EL (cell line): Measurements from ENCODE around the gene KCNIP1.

Source experiments
- DNase-seq: peaks from one replicate; pipeline ENCODE4 v3.0.0-alpha.2; 2016

The KCNIP1 gene

DNA sequence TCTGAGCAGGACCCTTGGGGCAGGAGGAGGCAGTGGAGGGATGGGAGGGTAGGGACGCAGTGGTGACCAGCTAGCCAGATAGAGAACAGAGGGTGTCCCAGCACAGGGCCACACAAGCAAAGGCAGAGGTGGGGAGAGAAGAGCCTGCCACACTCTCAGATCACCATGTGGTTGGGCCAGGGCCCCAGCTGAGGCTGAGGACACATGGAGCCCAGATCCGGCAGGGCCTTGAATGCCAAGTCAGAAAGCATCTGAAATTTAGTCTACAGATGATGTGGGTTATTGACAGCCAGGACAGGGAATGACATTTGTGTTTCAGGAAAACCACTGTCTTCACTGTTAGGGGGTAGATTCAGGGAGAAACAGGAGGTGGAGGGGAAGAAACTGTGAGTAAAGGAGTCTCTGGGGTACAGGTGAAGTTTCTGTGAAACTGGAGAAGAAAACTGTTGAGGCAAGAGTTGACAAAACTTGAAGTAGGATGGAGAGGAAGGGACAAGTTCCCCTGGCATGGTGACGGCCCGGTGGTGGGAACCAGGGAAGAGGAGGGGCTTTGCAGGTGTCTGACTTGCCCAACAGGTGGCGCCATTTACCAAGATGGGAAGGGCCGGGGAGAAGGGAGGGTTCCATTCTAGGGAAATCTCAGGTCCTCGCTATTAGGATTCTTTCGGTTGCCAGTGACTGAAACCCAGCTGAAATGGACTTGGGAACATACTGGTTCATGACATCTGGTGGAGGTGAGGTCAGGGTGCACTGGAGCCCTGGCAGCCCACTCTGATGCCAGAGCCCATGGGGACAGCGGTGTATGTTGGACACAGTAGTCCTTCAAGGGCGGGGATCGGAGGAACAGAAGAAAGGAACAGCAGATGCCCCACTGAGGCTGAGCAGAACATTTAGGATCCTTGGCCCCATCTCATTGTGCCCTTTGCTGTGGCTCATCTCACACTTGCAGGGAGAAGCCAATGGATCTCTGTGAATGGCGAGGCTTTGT is 100.1 kb downstream of the KCNIP1 start:
- peak; percentile 52 for DNase-seq

DNA sequence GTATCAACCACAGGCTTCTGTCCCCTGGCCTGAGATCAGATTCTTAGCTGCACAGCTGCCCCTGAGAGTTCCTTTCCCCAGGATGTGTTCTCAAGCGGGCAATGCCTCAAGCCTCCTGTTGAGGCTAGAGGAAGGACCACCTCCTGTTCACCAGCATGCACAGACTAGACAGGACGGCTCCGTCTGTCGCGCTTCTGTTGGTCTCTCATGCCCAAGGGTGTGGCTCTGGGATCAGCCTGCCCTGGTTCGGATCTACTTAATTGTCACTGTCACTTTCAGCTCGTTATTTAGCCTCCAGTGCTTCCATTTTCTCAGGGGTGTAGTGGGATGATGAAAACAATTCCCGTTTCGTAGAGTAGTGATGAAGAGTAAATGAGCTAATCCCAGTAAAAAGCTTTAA is 103.1 kb downstream of the KCNIP1 start:
- no peak for DNase-seq

DNA sequence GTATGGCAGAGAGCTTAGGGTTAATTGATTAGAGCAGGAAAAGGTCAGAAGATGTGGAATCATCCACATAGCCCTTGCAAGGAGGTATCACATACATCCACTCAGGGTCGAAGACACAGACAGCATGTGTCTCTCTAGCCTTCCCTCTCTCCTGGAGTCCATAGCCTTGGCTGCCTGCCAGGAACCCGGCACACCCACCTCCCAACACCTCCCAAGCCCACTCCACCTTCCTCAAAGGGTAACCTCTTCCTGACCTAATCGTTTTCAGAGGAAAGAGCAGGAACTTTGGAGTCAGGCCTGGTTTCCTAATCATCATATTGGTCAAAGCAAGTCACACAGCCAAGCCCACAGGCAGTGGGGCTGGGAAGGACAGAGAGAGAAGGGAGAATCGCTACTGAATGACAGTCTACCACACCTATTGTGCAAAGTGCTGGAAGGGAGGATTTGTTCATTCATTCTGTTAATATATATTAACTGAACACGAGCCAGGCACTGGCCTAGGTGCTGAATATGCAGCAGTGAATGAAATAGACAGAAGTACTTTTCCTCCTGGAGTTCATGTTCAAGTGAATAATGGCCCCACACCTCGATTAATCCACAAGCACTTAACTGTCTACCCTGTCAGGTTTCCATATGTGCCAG is 107.8 kb downstream of the KCNIP1 start:
- no peak for DNase-seq

DNA sequence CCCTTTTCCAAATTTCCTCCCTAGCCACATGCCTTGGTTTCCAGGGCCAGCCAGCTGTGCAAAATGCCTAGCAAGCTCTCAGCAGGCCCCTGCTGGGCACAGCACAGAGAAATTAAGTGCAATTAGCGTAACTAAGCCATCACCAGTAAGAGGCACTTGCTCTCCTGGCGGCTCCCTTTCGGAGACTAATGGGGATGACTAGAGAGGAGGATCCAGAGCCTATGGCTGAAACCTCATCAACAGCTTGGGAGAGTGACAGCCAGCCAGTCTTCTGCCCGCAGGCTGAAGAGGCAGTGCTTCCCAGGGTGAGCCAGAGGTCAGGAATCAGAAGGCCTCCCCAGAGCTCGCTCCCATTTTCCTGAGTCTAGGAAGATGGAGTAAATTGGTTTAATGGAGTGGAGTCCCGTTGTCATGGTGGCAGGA is 108.4 kb downstream of the KCNIP1 start:
- no peak for DNase-seq

DNA sequence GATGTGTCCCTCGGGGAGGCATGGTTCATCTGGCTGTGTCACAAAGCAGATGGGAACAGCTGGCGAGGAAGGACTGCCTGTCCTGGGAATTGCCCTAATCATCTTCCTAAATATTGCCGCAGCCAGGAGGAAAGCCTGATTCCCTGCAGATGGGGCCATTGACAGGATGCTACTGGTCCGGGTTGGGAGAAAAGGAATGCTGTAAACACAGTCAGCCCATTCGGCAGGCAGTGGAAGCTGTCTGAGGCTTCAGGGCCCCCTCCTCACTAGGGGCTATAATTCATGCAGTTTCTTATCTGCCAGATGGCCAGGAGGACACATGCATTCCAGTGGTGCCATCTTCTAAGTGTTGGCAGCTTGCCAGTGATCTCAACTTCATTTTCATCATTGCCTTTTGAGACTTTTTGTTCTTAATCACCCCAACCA is 110.3 kb downstream of the KCNIP1 start:
- DNase-seq: no peak

DNA sequence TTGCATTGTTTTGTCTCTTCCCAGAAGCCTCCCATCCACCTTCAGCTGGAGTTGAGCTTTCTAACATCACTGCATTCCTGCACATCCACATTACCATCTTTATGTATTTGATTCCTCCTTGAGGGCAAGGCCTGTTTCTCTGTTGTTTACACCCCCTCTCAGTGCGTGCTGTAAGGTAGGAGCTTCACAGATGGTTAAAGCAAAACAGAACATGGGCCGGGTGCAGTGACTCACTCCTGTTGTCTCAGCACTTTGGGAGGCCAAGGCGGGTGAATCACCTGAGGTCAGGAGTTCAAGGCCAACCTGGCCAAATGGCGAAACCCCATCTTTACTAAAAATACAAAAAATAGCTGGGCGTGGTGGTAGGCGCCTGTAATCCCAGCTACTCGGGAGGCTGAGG is 110.9 kb downstream of the KCNIP1 start:
- peak; percentile 28 for DNase-seq

DNA sequence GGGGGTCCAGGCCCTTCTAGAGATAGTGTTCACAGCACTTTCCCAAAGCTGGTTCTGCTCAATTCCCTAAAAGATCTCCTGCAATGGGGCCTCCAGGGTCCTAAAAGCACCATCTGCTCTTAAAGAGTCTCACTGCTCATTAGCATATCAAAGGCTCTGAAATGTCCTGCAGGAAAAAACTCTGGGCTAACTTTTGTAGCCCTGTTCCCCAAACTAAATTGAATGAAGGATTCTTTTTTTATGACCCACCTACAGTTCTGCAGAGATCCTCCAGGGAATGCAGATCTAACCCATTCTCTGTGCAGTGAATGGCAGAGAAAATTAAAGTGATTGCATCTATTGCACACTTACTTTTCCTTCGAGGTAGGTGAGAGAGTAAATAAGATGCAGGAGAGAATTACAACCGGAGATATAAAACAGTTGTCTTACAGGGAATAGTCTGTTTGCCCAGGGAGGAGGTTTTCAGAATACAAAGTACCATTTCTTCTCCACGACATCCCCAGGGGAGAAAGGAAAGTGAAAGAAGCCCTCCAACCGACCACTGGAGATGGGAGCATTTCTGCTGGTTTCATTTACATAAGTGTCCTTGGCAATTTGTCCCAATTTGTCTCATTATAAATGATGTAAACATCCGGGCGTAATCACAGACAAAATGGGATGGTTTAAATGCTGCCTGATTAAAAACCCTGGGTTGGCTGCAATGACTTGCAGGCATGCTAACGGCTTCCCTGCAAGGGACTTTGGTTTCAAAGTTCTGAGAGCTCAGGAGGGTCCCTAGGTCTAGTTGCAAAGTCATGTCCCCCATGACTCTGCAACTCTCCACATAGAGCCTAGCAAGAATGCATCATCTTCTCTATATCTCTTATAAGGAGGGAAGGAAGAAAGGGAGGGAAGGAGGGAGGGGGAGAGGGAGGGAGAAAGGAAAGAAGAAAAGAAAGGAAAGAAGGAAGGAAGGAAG is 114.0 kb downstream of the KCNIP1 start:
- no peak for DNase-seq

DNA sequence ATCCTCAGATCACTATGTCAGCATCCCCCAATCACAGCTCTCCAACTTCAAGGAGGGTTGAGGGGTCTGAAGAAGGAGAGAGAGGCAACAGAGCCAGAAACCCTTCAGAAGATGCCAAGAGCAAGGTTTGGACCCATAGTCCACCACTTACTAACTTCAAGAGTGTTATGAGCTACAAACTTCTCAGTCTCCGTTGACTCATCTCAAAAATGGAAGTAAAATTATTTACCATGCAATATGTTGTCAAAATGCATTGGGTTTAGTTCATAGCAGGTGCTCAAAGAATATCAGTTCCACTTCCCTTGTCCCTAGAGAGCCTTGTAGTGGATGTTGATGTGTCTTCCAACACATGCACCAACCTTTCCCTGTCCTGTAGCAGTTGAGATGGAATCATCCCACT is 116.0 kb downstream of the KCNIP1 start:
- DNase-seq: no peak

DNA sequence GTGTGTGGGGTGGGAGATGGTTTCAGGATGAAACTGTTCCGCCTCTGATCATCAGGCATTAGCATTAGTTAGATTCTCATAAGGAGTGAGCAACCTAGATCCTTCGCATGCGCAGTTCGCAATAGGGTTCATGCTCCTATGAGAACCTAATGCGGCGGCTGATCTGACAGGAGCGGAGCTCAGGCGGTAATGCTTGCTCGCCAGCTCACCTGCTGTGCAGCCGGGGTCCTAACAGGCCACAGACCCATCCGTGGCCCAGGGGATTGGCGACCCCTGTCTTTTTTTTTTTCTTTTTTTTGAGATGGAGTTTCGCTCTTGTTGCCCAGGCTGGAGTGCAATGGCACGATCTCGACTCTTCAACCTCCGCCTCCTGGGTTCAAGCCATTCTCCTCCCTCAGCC is 119.1 kb downstream of the KCNIP1 start:
- no peak for DNase-seq

DNA sequence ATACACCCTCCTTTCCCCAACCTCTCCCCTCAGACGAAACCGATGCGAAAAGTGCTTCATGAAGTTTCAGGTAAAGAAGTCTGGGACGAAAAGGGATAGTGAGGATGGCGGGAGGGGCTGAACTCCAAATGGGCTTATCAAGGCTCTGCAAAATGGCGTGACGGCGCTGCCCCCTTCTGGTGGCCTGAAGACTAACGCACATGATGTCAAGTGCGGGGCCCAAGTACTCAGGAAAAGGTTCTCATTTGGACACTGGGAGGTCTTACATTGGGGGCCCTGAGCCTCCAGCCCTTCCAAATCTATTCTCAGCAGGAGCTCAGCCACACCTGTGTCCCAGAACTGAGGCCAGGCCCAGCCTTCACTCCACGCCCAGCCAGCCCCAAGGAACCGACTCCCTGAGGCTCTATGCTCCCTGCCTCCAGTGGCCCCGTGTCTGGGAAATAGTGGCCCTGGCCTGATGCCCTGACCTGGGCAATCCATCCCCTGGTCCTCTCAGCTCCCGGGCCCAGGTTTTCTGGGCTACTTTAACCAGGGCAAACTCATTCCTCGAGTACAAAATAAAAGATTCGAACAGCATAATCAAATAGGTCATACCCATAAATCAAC is 119.9 kb downstream of the KCNIP1 start:
- peak; percentile 61 for DNase-seq

DNA sequence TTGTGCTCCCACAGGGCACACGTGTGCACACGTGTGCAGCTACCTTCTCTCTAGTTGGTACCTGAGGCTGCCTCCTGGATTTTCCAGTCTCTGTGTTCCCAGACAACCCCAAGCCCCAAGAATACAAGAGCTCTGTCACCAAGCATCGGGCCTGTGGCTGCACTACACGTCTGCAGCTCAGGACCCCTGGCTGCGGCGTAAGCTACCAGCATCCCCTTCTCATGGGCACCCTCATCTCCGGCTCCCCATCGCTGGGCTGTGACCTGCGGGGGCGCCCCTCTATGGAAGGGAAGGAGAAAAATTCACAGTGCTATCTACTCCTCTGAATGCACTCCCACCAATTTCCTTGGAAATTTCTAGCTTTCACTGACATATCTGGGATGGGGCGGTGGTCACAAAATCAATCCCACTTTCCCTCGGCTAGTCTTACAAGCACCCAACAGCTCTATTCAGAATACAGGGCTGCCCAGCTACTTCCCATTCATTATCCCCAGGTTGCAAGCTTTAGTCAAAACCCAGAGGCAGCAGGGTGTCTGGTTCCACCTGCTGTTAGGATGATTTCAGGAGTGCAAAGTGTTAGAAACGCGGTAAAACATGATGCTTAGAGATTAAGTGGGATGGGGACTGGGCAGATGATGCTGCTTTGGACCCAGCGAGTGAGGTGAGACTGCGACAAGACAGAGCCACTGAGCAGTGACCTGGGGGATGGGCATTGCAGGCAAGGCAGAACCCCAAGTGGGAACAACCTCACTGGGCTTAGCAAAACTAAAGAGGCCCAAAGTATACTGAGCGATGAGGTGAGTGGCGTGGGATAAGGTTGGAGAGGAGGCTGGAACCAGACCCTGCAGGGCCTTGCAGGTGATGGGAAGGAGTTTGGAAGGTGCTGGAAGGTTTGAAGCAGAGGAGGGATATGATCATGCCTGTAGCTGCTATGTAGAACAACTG is 121.7 kb downstream of the KCNIP1 start:
- no peak for DNase-seq

DNA sequence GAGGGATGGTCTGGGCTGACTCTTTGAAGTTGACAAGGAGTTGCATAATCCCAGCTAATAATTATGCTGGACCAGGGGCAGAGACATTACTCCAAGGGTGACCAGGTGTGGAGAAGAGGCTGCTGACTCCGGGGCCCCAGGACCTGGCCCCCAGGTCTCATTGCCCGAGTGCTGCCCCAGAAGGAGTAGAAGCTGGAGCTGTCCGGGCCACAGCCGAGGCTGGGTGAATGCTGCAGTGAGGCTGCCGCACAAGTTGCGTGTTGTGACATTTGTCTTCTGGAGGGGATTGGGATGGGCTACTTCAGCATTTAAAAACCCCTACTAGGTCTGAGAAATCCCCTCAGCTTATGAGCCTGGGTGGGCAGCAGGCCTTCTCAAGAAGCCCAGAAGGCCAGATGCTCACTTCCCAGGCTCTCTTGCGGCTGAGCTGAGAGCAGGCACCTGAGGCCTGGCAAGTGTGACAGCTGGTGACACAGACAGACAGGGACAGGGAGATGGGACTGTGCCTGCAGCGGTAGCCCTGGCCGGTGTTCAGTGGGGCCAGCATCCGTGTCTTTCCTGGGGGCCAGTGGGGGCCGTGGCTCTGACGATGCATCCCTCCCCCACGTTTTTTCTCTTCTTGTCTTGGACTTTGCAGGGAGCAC is 122.8 kb downstream of the KCNIP1 start:
- DNase-seq: no peak

DNA sequence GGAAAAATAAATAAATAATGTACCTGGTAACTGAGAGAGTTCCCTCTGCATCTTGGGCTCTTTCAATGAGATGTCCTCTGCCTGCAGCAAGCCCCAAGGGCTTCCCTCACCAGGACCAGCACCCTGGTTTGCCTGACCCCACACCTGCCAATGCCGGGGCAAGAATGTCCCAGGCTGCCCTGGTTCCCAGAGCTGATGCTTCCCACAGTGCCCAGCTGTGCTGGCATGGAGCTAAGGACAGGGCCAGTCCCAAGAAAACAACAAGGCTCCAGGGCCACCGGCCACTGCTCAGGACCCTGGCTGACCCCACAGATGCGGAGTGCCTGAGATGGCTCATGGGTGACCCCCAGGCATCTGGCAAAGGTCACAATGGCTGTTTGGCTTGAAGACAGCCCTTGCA is 123.5 kb downstream of the KCNIP1 start:
- DNase-seq: no peak

DNA sequence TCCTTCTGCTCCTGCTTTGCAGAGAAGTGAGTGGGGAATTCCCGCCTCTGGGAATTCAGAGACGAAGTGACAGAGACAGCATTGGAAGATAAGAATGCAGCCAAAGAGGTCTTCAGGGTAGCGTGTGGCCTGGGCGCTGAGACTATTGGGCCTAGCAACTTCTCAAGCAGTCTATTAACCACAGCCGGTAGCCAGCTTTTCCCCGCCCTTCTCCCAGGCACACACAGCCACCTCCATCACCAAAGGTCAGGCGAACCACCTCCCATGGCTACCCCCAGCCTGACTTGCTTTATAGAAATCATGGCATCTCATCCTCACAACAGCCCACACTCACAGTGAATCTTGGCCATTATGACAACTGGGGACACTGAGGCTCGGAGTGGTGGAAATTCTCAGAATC is 124.2 kb downstream of the KCNIP1 start:
- no peak for DNase-seq

DNA sequence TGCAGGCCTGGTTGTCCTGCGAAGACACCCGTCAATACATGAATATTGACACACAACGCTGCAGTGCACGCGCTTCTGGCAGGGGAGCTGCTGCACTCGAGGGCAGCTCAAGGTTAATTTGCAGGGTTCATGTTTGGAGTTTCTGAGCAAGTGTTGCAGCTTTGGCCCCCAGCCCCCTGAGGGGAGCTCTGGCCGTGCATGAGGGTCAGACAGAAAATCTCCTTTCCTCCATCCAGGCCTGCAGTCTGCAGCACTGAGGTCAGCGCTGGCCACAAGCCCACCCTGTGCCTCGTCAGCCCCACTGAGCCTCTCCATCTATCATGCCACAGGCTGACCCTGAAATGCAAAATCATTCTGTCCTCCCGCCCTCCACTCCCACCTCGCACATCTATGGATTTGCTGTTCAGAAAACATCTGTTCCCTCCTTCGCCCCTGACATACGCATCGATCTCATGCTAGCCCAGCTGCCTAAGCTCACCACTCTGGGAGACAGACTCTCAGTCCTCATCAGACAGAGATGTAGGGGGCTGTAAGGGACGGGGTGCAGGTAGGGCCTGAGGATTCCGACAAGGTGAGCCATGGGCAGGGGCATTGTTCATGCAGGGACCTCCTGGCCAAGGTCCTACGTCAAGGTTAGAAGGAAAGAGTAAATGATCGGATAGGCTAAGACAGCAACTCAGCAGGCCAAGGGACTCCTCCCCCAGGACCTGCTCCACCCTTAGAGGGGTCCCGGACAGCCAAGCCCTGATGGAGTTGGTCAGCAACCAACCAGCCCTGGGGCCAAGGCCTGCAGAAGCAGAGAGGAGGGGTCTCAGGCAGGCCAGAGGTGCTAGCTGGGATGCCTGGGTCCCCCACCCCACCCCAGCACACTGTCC is 125.1 kb downstream of the KCNIP1 start:
- DNase-seq: no peak

DNA sequence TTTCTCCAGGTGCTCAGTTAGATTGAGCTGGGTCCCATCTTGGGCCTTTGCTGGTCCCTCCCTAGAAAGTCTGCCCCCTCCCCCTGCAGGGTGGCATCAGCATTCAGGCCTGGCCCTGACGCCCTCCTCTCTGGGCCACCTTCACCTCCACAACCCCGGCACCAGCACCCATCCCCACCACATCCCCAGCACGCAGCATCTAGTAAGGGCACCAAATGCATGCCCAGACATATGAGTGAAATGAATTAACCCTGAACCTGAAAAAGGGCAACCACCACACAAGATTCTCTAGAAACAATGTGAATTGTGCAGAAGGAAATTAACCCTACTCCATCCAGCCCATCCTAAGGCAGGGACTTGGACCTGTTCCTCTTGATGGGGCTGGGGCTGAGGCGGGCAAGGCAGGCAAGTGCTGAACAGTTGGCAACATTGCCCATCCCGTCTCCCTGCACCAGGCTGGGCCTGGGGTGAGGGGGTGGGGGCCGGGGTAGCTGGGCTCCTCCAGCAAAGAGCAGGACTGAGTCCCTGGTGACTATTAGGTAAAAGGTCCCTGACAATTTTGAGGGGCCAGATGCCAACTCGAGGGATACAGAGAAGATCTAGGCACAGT is 125.9 kb downstream of the KCNIP1 start:
- DNase-seq: no peak

DNA sequence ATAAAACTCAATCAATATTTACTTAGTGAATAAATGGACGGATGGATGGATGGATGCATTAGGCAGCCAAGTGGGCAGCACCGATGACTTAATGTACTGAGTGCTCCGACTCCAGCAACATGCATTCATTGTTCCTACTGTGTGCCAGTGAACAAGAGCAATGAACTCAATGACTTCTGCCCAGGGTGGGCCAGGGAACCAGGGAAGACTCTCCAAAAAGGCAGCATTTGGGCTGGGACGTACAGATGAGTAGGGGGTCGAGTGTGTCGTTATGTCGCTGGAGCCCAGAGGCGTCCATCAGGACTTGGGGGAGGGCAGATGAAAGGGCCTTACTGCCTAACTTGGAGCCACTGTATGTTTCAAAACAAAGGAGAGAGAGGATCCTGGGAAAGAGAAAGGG is 126.4 kb downstream of the KCNIP1 start:
- DNase-seq: no peak

DNA sequence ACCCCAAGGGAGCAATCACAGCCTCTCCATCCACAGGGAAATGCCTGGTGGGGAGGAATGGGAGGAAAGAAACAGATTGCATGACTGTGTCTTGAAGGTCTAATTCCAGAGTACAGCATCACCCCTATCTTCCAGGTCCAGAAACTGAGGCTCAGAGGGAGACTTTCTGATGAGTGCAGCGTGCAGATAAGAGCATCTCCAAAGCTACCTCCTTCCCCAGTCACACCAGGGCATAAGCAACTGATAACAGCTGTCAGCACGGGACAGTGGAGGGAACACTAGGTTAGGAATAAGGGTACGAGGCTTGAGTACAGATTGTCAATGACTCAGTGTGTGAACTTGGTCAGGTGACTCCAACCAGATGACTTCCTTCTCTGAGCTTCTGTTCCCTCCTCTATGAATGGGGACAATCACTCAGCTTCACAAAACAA is 126.9 kb downstream of the KCNIP1 start:
- DNase-seq: no peak

DNA sequence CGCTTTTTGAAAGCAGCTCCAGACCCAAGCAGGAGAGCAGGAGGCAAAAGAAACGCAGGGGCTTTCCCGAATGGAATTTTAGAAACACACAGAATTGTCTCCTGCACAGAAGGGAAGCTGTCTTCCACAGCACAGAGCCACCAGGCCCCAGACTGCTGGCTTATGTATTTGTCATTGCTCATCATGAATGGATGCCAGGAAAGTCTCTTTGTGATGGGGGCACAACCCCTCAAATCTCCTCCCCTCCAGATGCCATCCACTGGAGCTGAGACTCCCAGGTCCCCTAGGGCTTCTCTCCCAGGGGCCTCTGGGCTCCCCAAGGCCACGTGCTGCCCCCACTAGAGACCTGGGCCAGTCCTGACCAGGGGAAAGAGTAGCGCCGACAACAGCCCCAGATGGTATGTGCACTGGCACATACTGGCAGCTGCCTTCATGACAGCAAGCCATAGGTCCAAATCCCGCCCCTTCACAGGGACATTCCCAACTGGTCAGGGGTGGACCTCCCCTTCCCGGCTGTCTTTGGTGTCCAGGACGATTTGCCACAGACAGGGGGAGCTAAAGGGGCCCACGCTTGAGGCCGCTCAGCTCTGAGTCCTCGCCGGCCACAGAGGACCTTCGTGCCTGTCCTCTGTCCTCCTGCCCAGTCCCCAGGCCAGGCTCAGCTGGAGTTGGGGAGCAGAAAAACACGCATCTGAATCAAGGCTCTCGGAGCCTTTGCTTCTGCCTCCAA is 127.8 kb downstream of the KCNIP1 start:
- DNase-seq: no peak
